Measurements from ENCODE around the gene IMMP1L. TPM values are rescaled to one million over a fixed set of nuclear protein-coding genes. Genes with fewer than 3 reads are reported as not detected.

IMMP1L gene
- total and polyA plus RNA-seq, 2 of the 8 experiments (the other 6 are each of a cell fraction or from before 2014, with no cell fraction given), result 27.4 to 47.7 TPM

- no peak overlapping the region for H2AK5ac ChIP-seq (ENCODE audit: low read depth, low read length)
- no peak overlapping the region for H3K14ac ChIP-seq (ENCODE audit: insufficient read length)
- no peak overlapping the region for H2BK120ac ChIP-seq (replicated peaks; ENCODE audit: low read depth, low read length)
- no peaks in the 10 kb centered on the region for H3K27me3 ChIP-seq (replicated peaks in 1 of 4; ENCODE audit: control insufficient read depth in 3 of 4, extremely low read depth in 1 of 4, insufficient read depth in 3 of 4, low read length in 3 of 4)
- H3K4ac ChIP-seq (replicated peaks; ENCODE audit: insufficient read length, low read depth, low read length), result no peak overlapping the region
- CTCF ChIA-PET (ENCODE audit: partially characterized antibody), result no interaction called here
- no peaks in the 10 kb centered on the region; a peak in 1 of 7 replicates for H3K4me1 ChIP-seq (replicated peaks in 1 of 4; ENCODE audit: control insufficient read depth in 3 of 4, insufficient read depth in 4 of 4, low read length in 3 of 4)
- H3K23me2 ChIP-seq (ENCODE audit: low read depth, low read length), result no peaks in the 10 kb centered on the region
- no peak overlapping the region for H3K56ac ChIP-seq (replicated peaks; ENCODE audit: insufficient read length, low read depth, low read length)
- H3K79me1 ChIP-seq (ENCODE audit: low read depth, low read length), result no peaks in the 10 kb centered on the region
- H4K5ac ChIP-seq (ENCODE audit: insufficient read length, low read depth, low read length), result no peak overlapping the region
- H3K27ac ChIP-seq (ENCODE audit: low read depth, low read length), result no peak overlapping the region
- H2AFZ ChIP-seq (ENCODE audit: low read length), result no peak overlapping the region
- no peak overlapping the region for H3K4me2 ChIP-seq (ENCODE audit: insufficient read depth in 1 of 2, low read depth in 2 of 2, low read length in 2 of 2)
- H3K23ac ChIP-seq (ENCODE audit: insufficient read length), result no peak overlapping the region
- FAIRE-seq, result no peak
- no peak overlapping the region for H3K18ac ChIP-seq (ENCODE audit: extremely low read depth, low read length)
- no peak overlapping the region for H2BK5ac ChIP-seq (ENCODE audit: low read depth, low read length)
- POLR2A ChIA-PET (ENCODE audit: partially characterized antibody), result no interaction called here
- H3K79me2 ChIP-seq (ENCODE audit: control insufficient read depth in 1 of 2, insufficient read depth in 2 of 2, low read length in 2 of 2), result no peaks in the 10 kb centered on the region
- H3K4me3 ChIP-seq (ENCODE audit: extremely low read depth in 1 of 4, insufficient read depth in 2 of 4, low read depth in 3 of 4, low read length in 4 of 4), result no peak overlapping the region
- H4K8ac ChIP-seq (ENCODE audit: extremely low read depth, insufficient read depth, low read length), result no peak overlapping the region
- no peak overlapping the region for H2BK20ac ChIP-seq (ENCODE audit: low read length)
- no peak overlapping the region for H2BK15ac ChIP-seq (ENCODE audit: low read length)
- no peaks in the 10 kb centered on the region for H3K9me3 ChIP-seq (ENCODE audit: insufficient read depth in 2 of 2, low read depth in 1 of 2, low read length in 1 of 2)
- no peaks in the 10 kb centered on the region for H4K20me1 ChIP-seq (replicated peaks in 1 of 2; ENCODE audit: control insufficient read depth in 1 of 2, insufficient read depth in 2 of 2, low read length in 2 of 2)
- WGBS, 2 experiments (ENCODE audit: extremely low coverage in 1 of 2, insufficient coverage in 1 of 2, insufficient read length in 1 of 2, insufficient replicate concordance in 2 of 2, low coverage in 1 of 2, low lambda C conversion rate in 2 of 2, missing lambda C conversion rate in 1 of 2), result 90% methylated on average over 2 of the region's 2 CpGs; no CpG with 5 or more reads in 1 of the 2 experiments
- H3K9ac ChIP-seq (replicated peaks in 1 of 4; ENCODE audit: extremely low read depth in 1 of 4, low read depth in 3 of 4, low read length in 3 of 4), result no peak overlapping the region
- no peak overlapping the region for H2BK12ac ChIP-seq (ENCODE audit: low read depth, low read length)
- DNase-seq (ENCODE audit: low read depth in 1 of 2, low spot score in 2 of 2), result no peak
- no peak overlapping the region for H4K91ac ChIP-seq (replicated peaks; ENCODE audit: insufficient read length, low read length)
- H3K36me3 ChIP-seq (ENCODE audit: control insufficient read depth in 2 of 4, insufficient read depth in 4 of 4, low read length in 3 of 4), result no peaks in the 10 kb centered on the region
- no peak for TF ChIP-seq EZH2 (IDR thresholded peaks at IDR 0.05; ENCODE audit: low read depth, low read length, severe bottlenecking)
These were observed 71.5 kb downstream of the IMMP1L start for GRCh38 chr11:31437742-31438435.

All from H1 (cell line).